22Rv1 (cell line): ENCODE data around the gene CDX1.

Experiments
- CTCF ChIP-seq: fragments of 450-650 bp; IDR thresholded peaks from 2 replicates; pipeline ENCODE4 v1.5.1; 2017; ENCODE audit warnings: mild to moderate bottlenecking
- ZFX ChIP-seq: fragments of 450-650 bp; IDR thresholded peaks from 2 replicates; pipeline ENCODE4 v1.6.1; 2017; ENCODE audit warnings: antibody characterized with exemption, borderline replicate concordance

DNA sequence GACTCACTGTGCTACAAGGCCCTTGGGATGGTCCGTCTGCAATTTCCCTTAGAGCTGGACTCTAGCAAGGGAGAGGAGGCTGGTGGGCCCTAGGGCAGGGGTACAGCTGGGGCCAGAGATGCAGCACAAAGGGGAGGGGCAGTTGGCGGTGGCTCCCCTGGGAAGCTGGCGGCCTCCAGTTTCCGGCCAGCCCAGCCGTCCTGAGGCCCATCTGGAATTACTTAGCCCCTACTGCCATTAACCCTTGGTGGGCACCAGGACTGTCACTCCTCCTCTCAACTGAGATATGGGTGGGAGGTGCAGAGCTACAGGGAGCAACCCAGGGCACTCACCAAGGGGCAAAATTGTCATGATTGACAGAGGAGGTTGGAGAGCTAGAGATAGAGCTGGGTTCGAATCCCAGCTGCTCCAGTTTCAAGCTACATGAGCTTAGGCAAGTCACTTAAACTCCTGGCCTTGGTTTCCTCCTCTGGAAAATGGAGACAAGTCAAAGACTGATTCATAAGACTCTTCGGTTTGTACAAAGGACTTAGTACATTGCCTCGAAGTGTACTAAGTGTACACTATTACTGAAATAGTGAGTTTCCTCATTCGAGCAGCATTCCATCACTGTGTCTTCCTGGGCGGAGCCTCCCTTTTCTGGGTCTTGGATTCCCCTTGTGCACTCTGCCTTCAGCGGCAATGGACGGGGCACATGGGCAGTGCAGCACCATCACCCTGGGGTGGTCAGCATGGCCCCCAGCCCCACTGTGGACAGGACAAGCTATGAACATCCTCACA, 8.2 kb upstream of the CDX1 start:
- TF ChIP-seq CTCF = no peak
- TF ChIP-seq ZFX = no peak
